KG1 (cell line): ENCODE measurements around the gene NMD3.

Experiments used
- DNase-seq: peaks from one replicate; lab custom pipeline; 2025; lab: John Stamatoyannopoulos, UW

The NMD3 gene

DNA sequence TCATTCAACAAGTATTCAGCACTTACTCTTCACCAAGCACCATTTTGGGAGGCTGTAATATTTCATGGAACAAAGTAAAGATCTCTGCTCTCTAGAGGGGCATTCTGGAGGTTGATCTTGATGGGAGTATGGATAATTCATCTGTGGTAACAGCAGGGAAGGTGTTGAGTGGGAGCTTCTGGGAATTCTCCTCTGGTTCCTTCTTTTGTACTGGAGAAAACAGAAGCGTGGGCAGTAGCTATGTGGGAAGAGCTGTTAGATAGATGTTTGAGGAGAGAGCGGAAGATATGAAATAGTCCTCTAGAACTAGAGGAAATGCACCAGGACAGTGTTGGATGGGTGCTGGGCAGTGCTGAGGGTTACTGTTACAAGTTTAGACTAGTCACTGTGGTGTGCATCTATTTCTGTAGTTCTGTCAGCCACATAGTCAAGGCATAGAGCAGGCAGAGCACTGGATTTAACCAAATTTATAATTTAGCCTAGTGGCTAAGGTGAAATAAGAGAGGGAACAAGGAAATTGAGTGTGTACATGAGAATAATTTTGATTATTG is 9.6 kb downstream of the NMD3 start:
- DNase-seq = no peak

DNA sequence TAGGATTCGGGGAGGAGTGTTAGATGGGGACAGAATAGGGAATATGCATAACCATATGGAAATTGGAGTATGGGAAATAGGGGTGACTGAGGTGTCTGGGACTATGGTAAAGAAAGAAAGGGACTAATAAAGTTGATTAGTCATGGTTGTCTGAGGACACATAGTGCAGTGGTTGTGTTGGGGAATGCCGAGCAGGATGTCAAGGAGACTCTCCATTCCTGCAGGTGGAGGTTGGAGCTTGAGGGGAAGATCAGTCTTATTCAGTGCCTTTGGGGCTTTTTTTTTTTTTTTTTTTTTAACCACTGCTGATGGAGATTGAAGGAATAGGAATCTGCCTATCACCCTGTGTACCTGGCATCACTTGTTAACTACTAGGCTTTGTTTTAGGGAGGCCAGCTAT is 10.8 kb downstream of the NMD3 start:
- no peak for DNase-seq

DNA sequence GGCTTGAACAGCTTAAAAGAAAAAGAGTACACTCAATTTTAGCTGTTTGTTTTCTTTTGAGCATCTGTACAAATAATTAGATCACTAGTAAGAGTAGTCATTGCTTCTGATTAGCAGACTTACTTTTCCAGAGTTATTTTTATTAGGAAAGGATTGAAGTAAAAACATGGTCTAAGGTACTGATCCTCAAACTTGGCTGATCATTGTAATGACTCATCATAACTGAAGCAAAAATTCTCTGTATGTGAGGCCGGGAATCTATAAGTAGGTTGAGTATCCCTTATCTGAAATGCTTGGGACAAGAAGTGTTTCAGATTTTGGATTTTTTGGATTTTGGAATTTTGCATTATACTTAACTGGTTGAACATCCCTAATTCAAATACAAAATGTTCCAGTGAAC is 12.4 kb downstream of the NMD3 start:
- no peak for DNase-seq

DNA sequence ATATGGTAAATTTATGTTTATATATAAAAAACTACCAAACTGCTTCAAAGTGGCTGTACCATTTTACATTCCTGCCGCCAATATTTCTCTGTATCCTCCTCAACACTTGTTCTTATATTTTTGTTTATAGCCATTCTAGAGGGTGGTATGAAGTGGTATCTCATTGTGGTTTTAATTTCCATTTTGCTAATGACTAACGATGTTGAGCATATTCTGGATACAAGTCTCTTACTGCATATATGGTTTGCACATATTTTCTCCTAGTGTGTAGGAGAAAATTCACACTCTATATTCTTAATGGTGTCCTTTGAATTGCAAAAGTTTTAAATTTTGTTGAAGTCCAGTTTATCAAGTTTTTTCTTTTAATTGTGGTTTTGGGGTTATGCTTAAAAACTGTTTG is 15.1 kb downstream of the NMD3 start:
- DNase-seq = no peak

DNA sequence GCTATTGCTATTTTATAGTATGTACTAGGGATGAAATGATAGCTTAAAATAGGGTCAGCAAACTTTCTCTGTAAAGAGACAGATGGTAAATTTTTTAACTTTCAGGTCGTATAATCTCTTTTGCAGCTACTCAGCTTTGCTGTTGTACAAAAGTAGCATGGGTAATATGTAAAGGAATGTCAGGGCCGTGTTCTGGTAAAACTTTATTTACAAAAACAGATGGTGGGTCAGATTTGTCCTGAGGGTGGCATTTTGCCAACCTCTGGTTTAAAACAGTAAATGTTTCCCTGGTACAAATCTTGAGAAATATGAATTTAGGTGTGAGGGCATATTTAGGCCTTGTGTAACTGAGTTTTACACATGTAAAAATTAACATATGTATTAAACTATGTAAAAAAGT is 18.6 kb downstream of the NMD3 start:
- no peak for DNase-seq

DNA sequence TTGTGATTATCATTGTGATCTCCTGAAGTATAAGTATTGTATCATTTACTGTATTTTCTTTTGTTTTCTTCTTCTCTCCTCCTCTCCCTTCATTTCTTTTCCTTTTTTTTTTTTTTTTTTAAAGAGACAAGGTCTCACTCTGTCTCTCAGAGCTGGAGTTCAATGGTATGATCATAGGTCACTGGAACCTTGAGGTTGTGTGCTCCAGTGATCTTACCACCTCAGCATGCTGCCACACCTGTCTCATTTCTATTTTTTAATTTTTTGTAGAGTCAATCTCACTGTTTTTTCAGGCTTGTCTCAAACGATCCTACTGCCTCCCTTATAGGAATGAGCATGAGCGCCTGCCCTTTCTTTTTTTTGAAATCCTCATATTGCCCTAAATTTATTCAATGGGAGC is 23.4 kb downstream of the NMD3 start:
- no peak for DNase-seq

DNA sequence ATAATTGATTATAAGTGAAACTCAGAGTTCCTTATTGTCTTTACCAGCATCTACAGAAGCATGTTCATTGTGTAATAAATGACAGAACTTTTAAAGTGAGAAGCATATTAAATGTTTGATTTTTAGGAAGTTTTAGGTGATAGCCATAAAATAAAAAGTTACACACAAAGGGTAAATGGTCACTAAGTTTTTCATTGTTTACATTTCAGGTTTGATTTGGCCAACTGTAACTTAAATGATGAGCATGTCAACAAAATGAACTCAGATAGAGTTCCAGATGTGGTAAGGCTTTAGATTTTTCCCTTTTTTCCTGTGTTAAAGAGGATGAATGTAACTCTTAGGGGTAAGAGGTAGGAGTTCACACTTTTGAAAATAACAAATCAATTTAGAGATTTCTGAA is 25.9 kb downstream of the NMD3 start:
- no peak for DNase-seq

DNA sequence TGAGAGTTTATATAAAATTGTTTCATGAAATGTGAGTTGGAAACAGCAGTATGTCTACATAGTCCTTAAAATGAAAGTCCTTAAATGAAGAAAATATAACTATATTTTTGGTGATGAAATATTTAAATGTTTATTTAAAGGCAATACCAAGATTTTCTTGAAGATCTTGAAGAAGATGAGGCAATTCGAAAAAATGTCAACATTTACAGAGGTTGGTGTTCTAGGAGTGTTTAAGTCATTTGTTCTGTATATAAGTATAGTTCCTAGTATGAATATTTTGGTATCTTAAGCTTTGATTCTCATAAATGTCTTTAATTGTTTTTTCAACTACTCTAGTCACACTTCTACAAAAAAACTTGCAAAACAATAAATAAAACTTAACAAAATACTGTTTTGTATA is 29.0 kb downstream of the NMD3 start:
- DNase-seq = no peak

DNA sequence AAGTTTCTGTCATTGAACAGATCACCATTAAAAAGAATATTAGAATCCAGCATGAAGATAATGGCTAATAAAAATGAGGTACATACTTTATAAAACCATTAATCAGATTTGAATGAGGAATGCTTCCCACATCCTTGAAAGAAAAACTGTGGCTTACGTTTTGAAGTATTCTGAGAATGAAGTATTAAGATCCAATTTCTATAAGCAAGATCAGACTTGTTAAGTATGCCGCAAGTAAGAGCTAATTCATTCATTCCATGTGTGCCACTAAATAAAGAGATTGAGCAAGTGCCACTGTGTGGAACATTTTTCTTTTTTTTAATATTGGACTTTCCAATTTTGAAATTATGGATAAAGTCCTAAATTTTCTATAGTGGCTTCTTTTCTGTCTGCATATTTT is 30.6 kb downstream of the NMD3 start:
- DNase-seq = no peak

DNA sequence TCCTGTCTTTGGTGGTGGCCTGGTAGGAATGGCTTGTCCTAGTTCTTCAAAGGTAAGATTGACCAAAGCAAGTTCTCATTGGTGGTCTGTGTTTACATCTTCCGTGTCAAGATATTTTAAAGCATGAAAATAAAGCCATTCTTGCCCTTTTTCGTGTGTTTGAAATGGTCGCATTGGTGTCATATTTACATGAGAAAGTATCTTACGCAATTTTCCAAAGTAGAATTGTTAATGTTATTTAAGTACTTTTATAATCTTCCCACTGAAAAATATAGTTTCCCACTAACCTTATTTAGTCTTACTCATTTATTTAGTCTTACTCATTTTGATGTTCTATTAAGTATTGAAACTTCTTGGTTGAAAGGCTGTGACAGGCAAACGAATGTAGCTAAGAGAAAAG is 31.0 kb downstream of the NMD3 start:
- DNase-seq = no peak

DNA sequence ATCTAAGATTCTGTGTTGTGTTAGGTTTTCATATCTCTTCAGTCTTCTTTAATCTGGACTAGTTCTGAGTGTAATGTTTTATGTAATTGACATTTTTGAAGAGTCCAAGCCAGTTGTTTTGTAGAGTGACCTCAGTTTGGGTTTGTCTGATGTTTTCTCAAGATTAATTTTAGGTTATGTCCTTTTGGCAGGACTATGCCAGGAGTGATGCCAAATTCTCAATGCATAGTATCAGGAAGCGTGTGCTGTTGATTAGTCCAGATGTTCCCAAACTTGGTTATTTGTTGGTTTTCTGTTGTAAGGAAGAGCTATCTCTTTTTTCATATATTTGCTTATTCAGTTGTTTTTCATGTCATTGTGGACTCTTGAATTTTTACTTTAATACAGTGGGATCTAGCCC is 32.6 kb downstream of the NMD3 start:
- no peak for DNase-seq

DNA sequence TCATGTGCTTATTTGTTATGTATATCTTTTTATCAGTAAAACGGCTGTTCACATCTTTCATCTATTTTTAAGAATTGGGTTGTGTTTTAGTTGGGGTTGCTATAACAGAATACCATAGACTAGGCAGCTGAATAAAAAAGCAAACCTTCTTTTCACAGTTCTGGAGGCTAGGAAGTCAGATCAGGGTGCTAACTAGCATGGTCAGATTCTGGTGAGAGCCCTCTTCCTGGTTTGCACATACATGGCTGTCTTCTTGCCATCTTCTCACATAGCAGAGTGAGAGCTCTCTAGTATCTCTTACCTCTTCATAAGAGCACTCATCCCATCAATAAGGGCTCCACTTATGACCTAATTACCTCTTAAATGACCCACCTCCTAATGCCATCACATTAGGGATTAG is 33.8 kb downstream of the NMD3 start:
- DNase-seq = no peak

DNA sequence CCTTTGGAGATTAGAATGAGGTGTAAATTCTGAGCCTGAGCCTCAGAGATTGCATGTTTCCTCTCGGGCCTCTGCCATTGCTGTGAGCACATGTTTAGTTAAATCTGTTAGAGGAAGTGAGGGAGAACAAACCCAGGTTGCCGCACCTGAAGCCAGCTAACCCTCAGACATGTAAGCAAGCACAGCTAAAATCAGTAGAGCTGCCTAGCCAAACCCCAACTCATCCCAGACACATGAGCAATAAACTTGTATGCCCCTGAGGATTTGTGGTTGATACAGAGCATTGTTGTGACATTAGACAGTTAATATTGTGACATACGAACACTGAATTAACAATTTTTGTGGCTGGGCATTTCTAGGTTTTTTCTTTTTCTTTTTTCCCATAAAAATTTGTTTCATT is 41.9 kb downstream of the NMD3 start:
- no peak for DNase-seq

DNA sequence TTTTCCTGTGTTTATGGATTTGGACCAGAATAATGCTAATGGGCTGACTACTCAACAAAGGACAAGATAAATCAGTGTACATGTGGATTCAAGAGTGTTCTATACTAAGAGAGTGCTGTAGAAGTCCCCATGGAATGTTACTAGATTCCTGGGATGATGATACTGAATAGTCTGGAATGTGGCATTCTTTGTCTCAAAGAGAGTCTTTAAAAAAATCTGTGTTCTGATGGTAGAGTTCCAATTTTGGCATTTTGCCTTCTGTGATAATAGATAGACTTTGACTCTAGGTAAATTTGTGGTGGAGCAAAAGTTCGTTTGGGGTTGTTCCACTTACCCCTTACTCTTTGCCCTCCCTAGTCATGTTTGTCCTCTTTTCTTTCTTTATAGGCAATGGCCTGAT is 43.7 kb downstream of the NMD3 start:
- DNase-seq = no peak

DNA sequence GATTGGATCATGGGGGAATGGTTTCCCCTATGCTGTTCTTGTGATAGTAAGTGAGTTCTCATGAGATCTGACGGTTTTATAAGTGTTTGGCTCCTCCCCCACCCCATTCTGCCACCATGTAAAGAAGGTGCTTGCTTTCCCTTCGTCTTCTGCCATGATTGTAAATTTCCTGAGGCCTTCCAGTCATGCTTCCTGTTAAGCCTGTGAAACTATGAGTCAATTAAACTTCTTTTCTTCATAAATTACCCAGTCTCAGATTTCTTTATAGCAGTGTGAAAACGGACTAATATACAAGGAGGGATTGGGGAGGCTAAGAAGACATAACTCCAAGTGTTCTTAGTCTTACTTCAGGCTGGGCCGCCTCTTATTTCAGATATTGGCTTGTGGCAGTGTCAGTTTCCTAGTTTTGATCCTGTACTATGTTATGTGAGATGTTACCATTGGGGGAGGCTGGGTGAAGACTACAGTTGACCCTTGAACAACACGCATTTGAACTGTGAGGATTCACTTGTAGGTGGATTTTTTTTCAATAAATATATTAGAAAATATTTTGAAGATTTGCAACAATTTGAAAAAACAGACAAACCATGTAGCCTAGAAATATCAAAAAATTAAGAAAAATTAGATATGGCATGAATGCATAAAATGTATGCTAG is 44.9 kb downstream of the NMD3 start:
- no peak for DNase-seq

DNA sequence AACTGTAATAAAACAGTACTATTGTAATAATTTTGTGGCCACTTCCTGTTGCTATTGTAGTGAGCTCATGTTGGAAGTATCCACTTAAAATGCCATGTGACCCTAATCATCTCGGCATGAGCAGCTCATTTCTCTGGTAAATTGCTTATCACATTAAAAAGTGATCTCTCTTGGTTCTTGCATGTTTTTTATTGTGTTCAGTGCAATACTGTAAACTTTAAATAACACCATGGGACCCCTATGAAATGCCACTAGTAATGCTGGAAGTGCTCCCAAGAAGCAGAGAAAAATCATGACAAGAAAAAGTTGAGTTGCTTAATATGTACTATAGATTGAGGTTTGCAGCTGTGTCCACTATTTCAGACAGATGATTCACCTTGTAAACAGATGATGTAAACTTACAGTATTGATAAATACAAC is 45.6 kb downstream of the NMD3 start:
- no peak for DNase-seq

DNA sequence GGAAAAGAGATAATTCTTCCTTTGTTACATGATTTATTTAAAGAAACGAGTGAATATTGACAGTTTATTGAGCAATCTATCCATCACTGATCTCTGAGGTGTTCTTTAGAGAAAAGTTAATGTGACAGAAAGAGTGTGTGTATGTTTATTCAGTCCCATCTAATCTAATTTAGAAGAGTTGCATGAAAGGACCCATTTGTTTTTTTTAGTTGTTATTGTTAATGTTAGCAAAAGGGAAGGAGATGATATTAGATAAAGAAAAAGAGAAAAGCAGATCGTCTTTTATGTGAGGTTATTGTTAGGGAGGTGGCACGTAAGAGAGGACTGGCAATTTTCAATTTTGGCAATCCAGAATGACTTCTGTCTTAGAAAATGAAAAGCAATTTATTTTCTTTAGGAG is 46.5 kb downstream of the NMD3 start:
- no peak for DNase-seq

DNA sequence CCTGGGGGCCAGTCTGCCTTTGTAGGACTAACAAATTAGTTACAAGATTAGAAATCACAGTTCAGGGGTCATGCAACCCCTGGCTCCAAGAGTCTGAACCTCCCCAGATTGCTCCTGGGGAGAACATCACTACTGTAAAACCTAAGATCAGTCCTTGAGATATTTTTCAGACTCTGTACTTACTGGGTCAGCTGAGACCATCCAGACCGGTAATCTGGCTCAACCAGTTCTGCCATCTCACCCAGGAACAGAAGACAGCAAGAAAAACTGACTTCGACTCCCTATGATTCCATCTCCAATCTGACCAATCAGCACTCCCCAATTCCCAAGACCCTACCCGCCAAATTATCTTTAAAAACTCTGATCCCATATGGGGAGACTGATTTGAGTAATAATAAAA is 47.5 kb downstream of the NMD3 start:
- DNase-seq = no peak

DNA sequence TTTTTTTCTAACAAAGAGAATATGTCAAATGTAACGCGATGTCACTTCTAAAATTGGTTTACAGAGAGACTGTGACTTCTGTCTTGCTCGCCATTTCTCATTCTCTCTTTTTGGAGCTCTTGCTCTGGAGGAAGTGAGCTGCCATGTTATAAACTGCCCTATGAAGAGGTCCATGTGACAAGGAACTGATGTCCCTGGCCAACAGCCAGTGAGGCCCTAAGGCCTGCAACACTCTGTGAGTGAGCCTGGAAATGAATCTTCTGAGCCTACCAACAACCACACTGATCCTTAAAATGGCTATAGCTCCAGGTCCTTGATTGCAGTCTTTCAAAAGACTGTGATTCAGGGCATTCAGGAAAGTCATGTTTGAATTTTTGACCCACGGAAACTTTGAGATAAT is 49.9 kb downstream of the NMD3 start:
- no peak for DNase-seq

DNA sequence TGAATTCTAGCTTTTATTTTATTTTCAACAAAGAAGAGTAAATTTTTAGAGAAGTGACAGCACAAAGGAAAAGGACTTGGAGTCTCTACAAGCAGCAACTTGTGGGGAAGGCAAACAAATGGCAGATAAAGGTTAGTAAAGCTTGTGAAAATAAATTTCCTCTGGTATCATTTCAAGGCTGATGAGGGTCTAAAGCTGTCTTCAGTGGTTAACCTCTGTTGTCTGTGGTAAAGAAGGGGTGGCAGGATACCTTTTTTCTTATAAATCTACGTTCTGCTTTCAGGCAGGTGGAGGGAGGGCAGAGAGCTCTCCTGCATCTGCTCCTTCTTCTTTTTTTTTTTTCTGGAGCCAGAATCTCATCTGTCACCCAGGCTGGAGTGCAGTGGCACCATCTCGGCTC is 50.5 kb downstream of the NMD3 start:
- no peak for DNase-seq

DNA sequence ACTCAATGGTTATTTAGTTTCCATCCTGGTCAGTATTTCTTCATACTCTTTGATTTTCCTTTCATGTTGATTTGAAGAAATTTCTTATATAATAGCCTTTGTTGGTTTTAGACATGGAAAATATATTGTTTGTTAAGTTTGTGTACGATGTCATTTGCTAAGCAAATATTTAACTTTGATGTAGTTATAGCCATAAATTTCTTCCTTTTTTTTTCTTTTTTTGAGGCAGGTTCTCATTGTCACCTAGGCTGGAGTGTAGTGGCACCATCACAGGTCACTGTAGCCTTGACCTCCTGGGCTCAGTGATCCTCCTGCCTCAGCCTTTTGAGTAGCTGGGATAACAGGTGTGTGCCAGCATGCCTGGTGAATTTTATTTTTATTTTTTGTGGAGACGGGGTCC is 51.4 kb downstream of the NMD3 start:
- DNase-seq = no peak

DNA sequence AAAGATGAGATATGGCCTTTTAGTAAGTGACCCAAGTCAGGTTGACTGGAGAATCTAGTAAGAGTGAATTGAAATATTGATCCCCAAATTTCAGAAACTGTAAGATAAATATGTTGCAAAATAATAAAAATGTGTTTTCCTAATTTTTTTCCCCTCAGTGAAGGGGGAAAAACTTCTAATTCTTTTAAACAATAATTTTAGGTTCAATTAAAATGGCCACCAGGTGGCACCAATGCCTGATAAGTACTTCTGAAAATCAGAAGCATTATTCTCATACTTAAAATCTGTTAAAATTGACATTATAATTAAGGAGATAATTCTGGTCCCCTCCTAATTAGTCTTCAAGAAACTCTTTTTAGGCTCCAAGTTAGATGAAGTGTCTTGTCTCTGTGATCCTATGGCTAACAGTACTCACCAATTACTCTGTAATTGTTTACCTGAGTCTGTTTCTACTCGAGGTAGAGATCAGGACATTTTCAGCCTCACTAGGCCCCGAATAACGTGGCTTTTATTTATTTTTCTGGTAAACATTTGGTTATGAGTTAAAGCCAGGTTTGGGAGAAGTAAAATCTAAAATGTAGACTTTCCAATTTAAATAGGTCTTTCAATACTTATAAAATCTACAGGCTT is 52.6 kb downstream of the NMD3 start:
- peak; percentile 20 for DNase-seq

DNA sequence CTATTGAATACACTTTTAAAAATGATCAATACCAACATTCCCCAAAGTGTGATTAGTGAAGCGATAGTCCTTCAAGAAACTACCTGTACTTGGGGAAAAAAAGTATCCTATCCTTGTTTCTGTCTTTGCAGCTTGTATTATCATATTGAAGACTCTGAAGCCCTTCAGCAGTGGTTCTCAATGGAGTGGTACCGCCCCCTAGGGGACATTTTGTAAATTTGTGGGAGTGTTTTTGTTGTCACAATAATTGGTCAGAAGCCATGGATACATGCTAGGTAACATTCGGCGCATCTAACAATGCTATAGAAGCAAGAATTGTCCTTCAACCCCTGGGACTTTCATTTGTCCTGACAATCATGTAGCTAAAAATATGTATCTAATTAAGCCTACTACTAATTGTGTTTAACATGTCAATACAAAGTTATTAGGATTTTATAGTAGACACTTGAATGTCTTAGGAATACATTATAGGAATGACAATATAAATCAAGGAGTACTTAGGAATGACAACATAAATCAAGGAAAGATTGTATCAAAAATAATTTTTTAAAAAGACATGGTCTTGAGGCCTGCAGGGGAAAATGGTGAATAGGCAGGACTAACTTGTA is 53.7 kb downstream of the NMD3 start:
- peak; percentile 57 for DNase-seq

DNA sequence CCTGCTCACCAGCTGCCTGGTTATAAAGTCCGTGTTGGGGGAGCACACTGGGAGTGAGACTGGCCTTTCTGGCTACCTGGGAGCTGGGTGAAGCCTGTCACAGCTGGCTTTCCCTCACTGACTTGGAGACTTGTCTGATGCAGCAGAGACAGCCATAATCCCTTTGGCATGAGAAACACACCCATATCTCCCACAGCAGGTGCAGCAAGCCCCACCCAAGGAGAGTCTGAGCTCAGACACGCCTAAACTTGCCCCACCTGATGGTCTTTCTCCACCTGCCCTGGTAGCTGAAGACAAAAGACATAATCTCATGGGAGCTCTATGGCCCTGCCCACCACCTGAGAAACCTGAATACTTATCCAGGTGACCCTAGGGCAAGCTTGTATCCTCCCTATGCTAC is 54.8 kb downstream of the NMD3 start:
- DNase-seq = no peak
